ENCODE measurements around the gene TNFRSF8.

The TNFRSF8 gene

GRCh38 chr1:12075195-12076114 is 12.4 kb downstream of the TNFRSF8 start:
- no peaks in the 10 kb centered on the region for H3K4me1 ChIP-seq (ENCODE audit: insufficient read depth, low read length, severe bottlenecking)
- no peak overlapping the region for H3K27ac ChIP-seq (ENCODE audit: low read depth, low read length, poor library complexity, severe bottlenecking)
- H3F3A ChIP-seq (ENCODE audit: insufficient read depth, low read length), result no peaks in the 10 kb centered on the region
- no peak overlapping the region for H3K4me2 ChIP-seq (ENCODE audit: low read length)
- H3K4me3 ChIP-seq (ENCODE audit: low read depth, low read length, poor library complexity, severe bottlenecking), result no peak overlapping the region
- no peaks in the 10 kb centered on the region for H3K36me3 ChIP-seq (ENCODE audit: insufficient read depth, low read length)
- no peaks in the 10 kb centered on the region for H3K9me3 ChIP-seq (ENCODE audit: low read length)
- H3K9ac ChIP-seq (ENCODE audit: low read length), result no peak overlapping the region
- no peaks in the 10 kb centered on the region for H3K9me2 ChIP-seq (ENCODE audit: low read depth, low read length)
- H3K79me2 ChIP-seq (ENCODE audit: insufficient read depth, low read length), result no peaks in the 10 kb centered on the region
- H4K20me1 ChIP-seq (ENCODE audit: insufficient read depth, low read length), result no peaks in the 10 kb centered on the region
- no peak for TF ChIP-seq EZH2 (IDR thresholded peaks at IDR 0.05; ENCODE audit: borderline replicate concordance, low read length)
- TF ChIP-seq, protein P1, sequence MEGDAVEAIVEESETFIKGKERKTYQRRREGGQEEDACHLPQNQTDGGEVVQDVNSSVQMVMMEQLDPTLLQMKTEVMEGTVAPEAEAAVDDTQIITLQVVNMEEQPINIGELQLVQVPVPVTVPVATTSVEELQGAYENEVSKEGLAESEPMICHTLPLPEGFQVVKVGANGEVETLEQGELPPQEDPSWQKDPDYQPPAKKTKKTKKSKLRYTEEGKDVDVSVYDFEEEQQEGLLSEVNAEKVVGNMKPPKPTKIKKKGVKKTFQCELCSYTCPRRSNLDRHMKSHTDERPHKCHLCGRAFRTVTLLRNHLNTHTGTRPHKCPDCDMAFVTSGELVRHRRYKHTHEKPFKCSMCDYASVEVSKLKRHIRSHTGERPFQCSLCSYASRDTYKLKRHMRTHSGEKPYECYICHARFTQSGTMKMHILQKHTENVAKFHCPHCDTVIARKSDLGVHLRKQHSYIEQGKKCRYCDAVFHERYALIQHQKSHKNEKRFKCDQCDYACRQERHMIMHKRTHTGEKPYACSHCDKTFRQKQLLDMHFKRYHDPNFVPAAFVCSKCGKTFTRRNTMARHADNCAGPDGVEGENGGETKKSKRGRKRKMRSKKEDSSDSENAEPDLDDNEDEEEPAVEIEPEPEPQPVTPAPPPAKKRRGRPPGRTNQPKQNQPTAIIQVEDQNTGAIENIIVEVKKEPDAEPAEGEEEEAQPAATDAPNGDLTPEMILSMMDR (IDR thresholded peaks at IDR 0.05; ENCODE audit: low read length), result no peak
- H2AFZ ChIP-seq (ENCODE audit: low read length), result no peak overlapping the region
- peaks cover 7% of the 10 kb centered on the region; the same call in 1 of the 2 replicates for H3K27me3 ChIP-seq (ENCODE audit: insufficient read depth, low read length)

- Histone ChIP-seq H3K9me2 (ENCODE audit: low read depth, low read length) (no peaks in the 10 kb centered on the region), H3K4me1 (ENCODE audit: insufficient read depth, low read length, severe bottlenecking) (no peaks in the 10 kb centered on the region), H3K4me3 (ENCODE audit: low read depth, low read length, poor library complexity, severe bottlenecking) (no peak overlapping the region), H3K27me3 (ENCODE audit: insufficient read depth, low read length) (peaks cover 7% of the 10 kb centered on the region; the same call in 1 of the 2 replicates), H3F3A (ENCODE audit: insufficient read depth, low read length) (no peaks in the 10 kb centered on the region), H4K20me1 (ENCODE audit: insufficient read depth, low read length) (no peaks in the 10 kb centered on the region), H3K9ac (ENCODE audit: low read length) (no peak overlapping the region), H3K4me2 (ENCODE audit: low read length) (no peak overlapping the region), H3K79me2 (ENCODE audit: insufficient read depth, low read length) (no peaks in the 10 kb centered on the region), H3K27ac (ENCODE audit: low read depth, low read length, poor library complexity, severe bottlenecking) (no peak overlapping the region), H2AFZ (ENCODE audit: low read length) (no peak overlapping the region), H3K36me3 (ENCODE audit: insufficient read depth, low read length) (no peaks in the 10 kb centered on the region), H3K9me3 (ENCODE audit: low read length) (no peaks in the 10 kb centered on the region)
- TF ChIP-seq EZH2 (IDR thresholded peaks at IDR 0.05; ENCODE audit: borderline replicate concordance, low read length), result no peak
- TF ChIP-seq, protein P1 (IDR thresholded peaks at IDR 0.05; ENCODE audit: low read length), result no peak
Observed at GRCh38 chr1:12076425-12077005, 13.4 kb downstream of the TNFRSF8 start.

DNA sequence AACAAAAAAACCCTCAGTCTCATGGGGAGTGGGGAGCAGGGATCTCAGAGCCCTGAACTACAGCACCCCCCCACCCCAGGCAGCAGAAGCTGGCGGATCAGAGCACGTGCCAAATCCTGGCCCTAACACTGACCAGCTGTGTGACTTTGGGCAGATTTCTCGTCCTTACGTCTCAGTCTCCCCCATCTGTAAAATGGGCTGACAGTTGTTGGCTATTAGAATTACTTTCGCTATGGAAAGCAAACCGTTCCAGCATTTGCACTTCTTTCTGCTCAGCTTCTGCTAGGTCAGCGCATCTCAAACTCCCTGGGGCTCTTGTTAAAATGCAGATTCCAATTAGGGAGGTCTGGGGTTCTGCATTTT is 15.5 kb downstream of the TNFRSF8 start:
- peaks cover 7% of the 10 kb centered on the region; the same call in 1 of the 2 replicates for H3K27me3 ChIP-seq (ENCODE audit: insufficient read depth, low read length)
- no peaks in the 10 kb centered on the region for H3F3A ChIP-seq (ENCODE audit: insufficient read depth, low read length)
- no peaks in the 10 kb centered on the region for H3K4me1 ChIP-seq (ENCODE audit: insufficient read depth, low read length, severe bottlenecking)
- peaks cover 6% of the 10 kb centered on the region; the same call in 1 of the 2 replicates for H3K9me3 ChIP-seq (ENCODE audit: low read length)
- no peaks in the 10 kb centered on the region for H4K20me1 ChIP-seq (ENCODE audit: insufficient read depth, low read length)
- H2AFZ ChIP-seq (ENCODE audit: low read length), result no peak overlapping the region
- no peak for TF ChIP-seq EZH2 (IDR thresholded peaks at IDR 0.05; ENCODE audit: borderline replicate concordance, low read length)
- TF ChIP-seq, protein P1 (IDR thresholded peaks at IDR 0.05; ENCODE audit: low read length), result no peak
- no peak overlapping the region for H3K9ac ChIP-seq (ENCODE audit: low read length)
- H3K9me2 ChIP-seq (ENCODE audit: low read depth, low read length), result no peaks in the 10 kb centered on the region
- no peak overlapping the region for H3K27ac ChIP-seq (ENCODE audit: low read depth, low read length, poor library complexity, severe bottlenecking)
- H3K4me3 ChIP-seq (ENCODE audit: low read depth, low read length, poor library complexity, severe bottlenecking), result no peak overlapping the region
- H3K4me2 ChIP-seq (ENCODE audit: low read length), result no peak overlapping the region
- H3K36me3 ChIP-seq (ENCODE audit: insufficient read depth, low read length), result no peaks in the 10 kb centered on the region; the same call in 1 of the 2 replicates
- H3K79me2 ChIP-seq (ENCODE audit: insufficient read depth, low read length), result no peaks in the 10 kb centered on the region
